GM19043 (cell line): ENCODE results near the gene GOLGA6L7.
A peak's percentile ranks its signal among the peaks of the same experiment; 100 is the strongest.
"Not testable (repeated sequence)": the region's sequence is repeated elsewhere in the genome, so short reads cannot be mapped to it uniquely, and the experiment has no call there.

Experiments
- ATAC-seq: cut with Tn5 transposase; IDR thresholded peaks from one replicate; pipeline ENCODE4 v1.9.1; 2021; ENCODE audit warnings: low read depth; ENCODE audit not compliant: unreplicated experiment

The GOLGA6L7 gene

GRCh38 chr15:28847959-28848358, 485 bp downstream of the GOLGA6L7 start:
- ATAC-seq, result not testable (repeated sequence)

- ATAC-seq, result peak; percentile 93
These were observed 1.2 kb downstream of the GOLGA6L7 start for GRCh38 chr15:28847247-28847646.

DNA sequence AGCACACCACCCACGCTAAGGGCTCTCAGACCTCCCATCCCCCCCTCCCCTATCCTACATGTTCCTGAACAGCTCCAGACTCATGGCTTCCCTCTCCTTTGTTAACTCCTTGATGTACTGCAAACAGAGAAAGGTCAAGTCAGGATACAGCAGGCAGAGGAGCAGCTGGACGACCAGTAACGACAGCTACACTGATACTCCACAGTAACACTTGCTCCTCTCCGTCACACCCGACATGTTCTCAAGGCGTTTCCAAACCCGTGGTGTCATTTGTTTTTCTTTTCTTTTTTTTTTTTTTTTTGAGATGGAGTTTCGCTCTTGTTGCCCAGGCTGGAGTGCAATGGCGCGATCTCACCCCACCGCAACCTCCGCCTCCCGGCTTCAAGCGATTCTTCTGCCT, 4.3 kb downstream of the GOLGA6L7 start:
- ATAC-seq, result not testable (repeated sequence)

DNA sequence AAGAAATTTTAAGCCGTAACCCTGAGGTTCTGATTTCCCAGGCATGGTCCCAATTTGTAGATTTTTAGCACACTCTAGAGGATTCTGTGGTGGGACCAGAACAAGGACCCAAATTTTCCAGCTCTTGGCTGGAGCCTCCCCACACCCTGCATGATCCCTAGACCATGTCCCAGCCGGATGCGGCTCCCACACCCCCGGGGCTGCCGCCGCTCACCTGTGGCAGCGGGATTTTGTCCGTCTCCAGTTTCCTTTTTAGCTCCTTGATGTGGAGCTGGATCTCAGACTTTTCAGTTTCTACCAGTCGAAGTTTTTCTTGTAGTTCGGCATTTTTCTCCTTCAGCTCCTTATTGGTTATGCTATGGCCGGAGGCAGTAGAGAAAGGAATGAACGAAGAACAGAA, 4.9 kb downstream of the GOLGA6L7 start:
- ATAC-seq, result not testable (repeated sequence)

- ATAC-seq, result not testable (repeated sequence)
These were observed 6.2 kb downstream of the GOLGA6L7 start for GRCh38 chr15:28842210-28842609.

GRCh38 chr15:28840285-28840684, 8.2 kb downstream of the GOLGA6L7 start:
- not testable (repeated sequence) for ATAC-seq

DNA sequence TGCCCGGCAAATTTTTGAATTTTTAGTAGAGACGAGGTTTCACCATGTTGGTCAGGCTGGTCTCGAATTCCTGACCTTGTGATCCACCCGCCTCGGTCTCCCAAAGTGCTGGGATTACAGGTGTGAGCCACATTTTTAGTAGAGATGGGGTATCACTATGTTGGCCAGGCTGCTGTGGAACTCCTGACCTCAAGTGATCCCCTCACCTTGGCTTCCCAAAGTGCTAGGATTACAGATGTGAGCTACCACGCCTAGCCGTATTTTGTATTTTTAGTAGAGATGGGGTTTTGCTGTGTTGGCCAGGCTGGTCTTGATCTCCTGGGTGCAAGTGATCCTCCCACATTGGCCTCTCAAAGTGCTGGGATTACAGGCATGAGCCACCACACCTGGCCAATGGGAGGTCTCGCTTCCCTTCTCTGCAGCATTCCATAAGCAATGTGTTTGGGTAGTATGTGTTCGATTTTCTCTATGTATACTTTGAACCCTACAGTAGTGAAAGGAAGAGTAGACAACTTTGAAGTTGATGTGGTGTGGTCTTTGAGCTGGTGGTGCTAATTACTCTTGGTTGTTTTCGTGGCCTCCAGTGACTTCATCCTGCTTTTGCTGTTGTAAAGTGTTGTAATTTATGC, 13.4 kb downstream of the GOLGA6L7 start:
- ATAC-seq, result not testable (repeated sequence)

- not testable (repeated sequence) for ATAC-seq
These were observed 16.4 kb downstream of the GOLGA6L7 start for GRCh38 chr15:28831897-28832587.

DNA sequence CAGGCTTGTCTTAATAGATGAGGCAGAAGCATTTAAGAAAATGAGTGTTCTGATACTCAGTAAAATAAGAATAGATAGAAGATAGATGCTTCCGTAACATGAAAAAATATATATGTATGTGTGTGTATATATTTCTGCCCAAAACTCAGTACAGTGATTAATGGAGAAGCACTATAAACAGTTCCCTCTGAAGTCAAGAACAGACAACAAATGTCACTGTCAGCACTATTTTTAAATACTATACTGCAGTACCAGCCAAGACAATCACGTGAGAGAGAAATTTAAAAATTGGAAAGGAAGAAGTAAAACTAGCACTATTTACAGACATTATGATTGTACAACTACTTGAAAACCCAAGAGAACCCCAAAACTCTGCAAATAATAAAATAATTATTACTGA, 27.0 kb downstream of the GOLGA6L7 start:
- not testable (repeated sequence) for ATAC-seq

- ATAC-seq, result not testable (repeated sequence)
These were observed 28.5 kb downstream of the GOLGA6L7 start for GRCh38 chr15:28819930-28820295.

- not testable (repeated sequence) for ATAC-seq
These were observed 29.2 kb downstream of the GOLGA6L7 start for GRCh38 chr15:28819019-28819929.

GRCh38 chr15:28818168-28818567, 30.3 kb downstream of the GOLGA6L7 start:
- not testable (repeated sequence) for ATAC-seq

DNA sequence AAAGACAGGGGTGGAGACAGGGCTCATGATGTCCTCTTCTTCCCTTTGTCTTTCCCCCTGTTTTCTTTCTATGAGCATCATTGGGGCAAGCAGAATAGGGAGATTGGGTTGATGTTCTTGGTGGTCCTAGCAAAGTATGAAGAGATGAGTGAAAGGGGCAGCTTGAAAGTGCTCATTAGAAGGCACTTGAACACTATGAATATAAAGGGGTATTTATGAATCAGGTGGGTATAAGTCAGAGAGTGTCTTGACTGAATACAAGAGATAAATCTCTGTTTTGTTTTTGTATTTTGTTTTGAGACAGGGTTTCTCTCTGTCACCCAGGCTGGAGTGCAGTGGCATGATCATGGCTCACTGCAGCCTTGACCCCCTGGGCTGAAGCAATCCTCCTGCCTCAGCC, 34.4 kb downstream of the GOLGA6L7 start:
- not testable (repeated sequence) for ATAC-seq

- ATAC-seq, result not testable (repeated sequence)
These were observed 35.1 kb downstream of the GOLGA6L7 start for GRCh38 chr15:28813392-28813791.

DNA sequence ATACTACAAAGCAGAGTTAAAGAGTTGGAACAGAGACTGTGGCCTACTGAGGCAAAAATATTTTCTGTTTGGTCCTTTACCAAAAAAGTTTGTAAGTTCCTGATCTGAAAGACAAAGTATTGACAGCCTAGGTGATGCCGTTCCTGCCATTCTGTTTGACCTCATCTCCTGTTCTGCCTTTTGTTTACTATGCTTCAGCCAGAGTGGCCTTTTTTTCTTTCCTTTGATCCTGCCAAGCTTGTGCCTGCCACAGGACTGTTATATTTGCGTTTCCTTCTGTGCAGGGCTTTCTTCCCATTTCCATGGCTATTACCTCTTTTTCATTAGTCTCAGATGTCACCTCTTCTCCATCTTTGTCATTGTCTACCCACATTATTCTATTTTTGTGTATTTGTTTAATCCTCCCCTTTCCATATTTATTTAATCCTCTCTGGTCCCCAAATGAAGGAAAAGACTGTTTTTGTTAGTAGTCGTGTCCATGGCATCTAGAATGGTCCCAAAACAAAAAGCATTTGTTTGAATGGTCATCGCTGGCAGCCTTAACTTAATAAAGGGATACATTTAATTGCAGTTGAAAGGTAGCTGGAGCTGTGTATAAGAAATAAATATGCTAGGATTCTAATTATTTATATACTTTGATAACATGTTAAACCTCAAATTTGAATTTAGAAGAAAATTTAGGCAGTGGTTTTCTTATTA, 36.4 kb downstream of the GOLGA6L7 start:
- not testable (repeated sequence) for ATAC-seq

DNA sequence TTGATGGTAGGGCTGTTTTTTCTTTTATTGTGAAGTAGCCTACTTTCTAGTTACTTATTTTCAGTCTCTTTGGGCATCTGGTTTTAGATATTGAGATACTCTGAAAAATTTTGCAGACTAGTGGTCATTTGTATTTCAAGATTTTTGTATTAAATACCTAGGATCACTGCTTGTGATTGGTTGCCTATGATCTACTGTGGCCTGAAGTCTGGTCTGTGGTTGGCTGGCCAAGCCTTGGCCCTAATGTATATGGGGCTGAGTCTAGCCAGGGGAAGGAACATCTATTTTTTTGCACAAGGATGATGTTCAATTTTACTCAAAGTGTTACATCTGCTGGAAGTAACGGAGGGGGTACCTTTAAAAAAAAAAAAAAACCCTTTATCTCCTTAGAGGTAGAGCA, 38.0 kb downstream of the GOLGA6L7 start:
- ATAC-seq, result not testable (repeated sequence)

DNA sequence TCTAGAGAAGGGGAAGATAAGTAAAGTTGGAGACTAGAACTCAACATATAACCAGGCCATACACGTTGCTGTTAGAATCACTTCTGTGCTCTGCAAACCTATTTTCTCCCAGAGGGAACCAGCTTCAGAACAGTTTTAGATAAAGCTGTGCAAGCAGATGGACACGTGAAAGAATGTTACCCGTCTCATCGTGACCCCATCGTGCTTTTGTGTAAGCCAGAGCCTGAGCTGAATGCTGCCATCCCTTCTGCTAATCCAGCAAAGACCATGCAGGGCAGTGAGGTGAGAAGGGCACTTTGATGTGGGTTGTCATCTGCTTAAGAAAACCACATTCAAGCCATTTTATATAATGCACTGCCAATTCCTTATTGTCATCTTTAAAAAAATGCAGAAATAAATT, 40.3 kb downstream of the GOLGA6L7 start:
- not testable (repeated sequence) for ATAC-seq

GRCh38 chr15:28800366-28800765, 48.1 kb downstream of the GOLGA6L7 start:
- ATAC-seq, result not testable (repeated sequence)

DNA sequence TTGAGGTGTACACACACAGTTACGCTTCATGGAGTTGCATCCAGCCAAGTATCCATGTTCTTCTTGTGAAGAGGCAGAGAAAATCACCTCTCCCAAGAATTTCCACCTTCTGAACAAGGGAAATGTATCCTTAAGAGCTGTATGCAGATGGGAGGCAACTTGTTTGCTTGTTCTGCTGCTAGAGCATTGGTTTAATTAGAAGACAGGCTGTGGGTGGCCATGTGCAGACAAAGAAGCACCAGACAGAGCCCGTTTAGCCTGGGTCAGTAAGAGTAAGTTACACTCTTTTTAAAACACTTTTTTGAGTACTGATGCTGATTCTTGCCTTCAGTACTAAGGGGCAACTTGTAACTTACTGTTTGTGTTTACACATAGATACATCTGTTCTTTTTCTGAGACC, 50.2 kb downstream of the GOLGA6L7 start:
- ATAC-seq, result not testable (repeated sequence)

GRCh38 chr15:28794231-28794630, 54.2 kb downstream of the GOLGA6L7 start:
- ATAC-seq, result not testable (repeated sequence)
